ENCODE measurements around the gene ST8SIA5.

ST8SIA5 gene

DNA sequence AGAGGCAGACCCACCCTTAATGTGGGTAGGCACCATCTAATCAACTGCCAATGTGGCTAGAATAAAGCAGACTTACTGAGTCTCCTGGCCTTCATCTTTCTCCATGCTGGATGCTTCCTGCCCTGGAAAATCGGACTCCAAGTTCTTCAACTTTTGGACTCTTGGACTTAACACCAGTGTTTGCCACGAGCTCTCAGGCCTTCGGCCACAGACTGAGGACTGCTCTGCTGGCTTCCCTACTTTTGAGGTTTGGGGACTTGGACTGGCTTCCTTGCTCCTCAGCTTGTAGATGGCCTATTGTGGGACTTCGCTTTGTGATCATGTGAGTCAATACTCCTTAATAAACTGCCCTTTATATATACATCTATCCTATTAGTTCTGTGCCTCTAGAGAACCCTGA is 21.9 kb downstream of the ST8SIA5 start:
- Histone ChIP-seq H3K27ac (ENCODE audit: low read depth, low read length, poor library complexity, severe bottlenecking) (no peak overlapping the region), H4K20me1 (ENCODE audit: insufficient read depth, low read length) (no peaks in the 10 kb centered on the region), H3K27me3 (ENCODE audit: insufficient read depth, low read length) (no peaks in the 10 kb centered on the region; the same call in 1 of the 2 replicates), H2AFZ (ENCODE audit: low read length) (no peak overlapping the region), H3K36me3 (ENCODE audit: insufficient read depth, low read length) (no peaks in the 10 kb centered on the region; the same call in 1 of the 2 replicates), H3K9me2 (ENCODE audit: low read depth, low read length) (no peaks in the 10 kb centered on the region), H3K4me1 (ENCODE audit: insufficient read depth, low read length, severe bottlenecking) (no peaks in the 10 kb centered on the region), H3K9me3 (ENCODE audit: low read length) (0 out of 2 replicates have a peak, but pooled peaks cover 2% of the 10 kb centered on the region), H3K4me2 (ENCODE audit: low read length) (no peak overlapping the region), H3K79me2 (ENCODE audit: insufficient read depth, low read length) (no peaks in the 10 kb centered on the region), H3K9ac (ENCODE audit: low read length) (no peak overlapping the region), H3K4me3 (ENCODE audit: low read depth, low read length, poor library complexity, severe bottlenecking) (no peak overlapping the region), H3F3A (ENCODE audit: insufficient read depth, low read length) (no peaks in the 10 kb centered on the region)
- TF ChIP-seq, protein P1, sequence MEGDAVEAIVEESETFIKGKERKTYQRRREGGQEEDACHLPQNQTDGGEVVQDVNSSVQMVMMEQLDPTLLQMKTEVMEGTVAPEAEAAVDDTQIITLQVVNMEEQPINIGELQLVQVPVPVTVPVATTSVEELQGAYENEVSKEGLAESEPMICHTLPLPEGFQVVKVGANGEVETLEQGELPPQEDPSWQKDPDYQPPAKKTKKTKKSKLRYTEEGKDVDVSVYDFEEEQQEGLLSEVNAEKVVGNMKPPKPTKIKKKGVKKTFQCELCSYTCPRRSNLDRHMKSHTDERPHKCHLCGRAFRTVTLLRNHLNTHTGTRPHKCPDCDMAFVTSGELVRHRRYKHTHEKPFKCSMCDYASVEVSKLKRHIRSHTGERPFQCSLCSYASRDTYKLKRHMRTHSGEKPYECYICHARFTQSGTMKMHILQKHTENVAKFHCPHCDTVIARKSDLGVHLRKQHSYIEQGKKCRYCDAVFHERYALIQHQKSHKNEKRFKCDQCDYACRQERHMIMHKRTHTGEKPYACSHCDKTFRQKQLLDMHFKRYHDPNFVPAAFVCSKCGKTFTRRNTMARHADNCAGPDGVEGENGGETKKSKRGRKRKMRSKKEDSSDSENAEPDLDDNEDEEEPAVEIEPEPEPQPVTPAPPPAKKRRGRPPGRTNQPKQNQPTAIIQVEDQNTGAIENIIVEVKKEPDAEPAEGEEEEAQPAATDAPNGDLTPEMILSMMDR (IDR thresholded peaks at IDR 0.05; ENCODE audit: low read length) = no peak
- TF ChIP-seq EZH2 (IDR thresholded peaks at IDR 0.05; ENCODE audit: borderline replicate concordance, low read length) = no peak

DNA sequence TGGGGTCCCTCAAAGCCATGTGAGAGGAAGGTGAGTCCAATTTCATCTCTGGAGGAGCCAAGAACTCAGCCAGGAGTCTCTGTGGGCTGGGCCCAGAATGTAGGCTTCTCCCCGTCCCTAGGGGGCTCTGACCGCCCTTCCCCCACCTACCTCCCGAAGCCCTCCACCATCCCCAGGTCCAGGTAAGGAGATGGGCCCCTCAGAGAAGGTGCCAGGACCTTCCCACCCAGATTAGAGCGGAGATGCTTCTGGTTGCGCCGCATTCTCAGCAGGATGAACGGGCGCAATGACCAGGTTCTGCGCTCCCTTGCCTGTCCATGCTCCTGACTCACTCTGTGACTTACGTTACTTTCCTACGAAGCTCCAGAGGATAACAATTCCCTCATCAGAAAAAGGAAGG is 23.0 kb downstream of the ST8SIA5 start:
- TF ChIP-seq EZH2 (IDR thresholded peaks at IDR 0.05; ENCODE audit: borderline replicate concordance, low read length) = no peak
- TF ChIP-seq, protein P1 (IDR thresholded peaks at IDR 0.05; ENCODE audit: low read length) = no peak
- H3K9me3 ChIP-seq (ENCODE audit: low read length) = 0 out of 2 replicates have a peak, but pooled peaks cover 2% of the 10 kb centered on the region
- H3K9ac ChIP-seq (ENCODE audit: low read length) = no peak overlapping the region
- no peaks in the 10 kb centered on the region for H3K9me2 ChIP-seq (ENCODE audit: low read depth, low read length)
- no peaks in the 10 kb centered on the region; the same call in 1 of the 2 replicates for H3K36me3 ChIP-seq (ENCODE audit: insufficient read depth, low read length)
- H4K20me1 ChIP-seq (ENCODE audit: insufficient read depth, low read length) = no peaks in the 10 kb centered on the region
- no peak overlapping the region for H3K4me2 ChIP-seq (ENCODE audit: low read length)
- H2AFZ ChIP-seq (ENCODE audit: low read length) = no peak overlapping the region
- H3K79me2 ChIP-seq (ENCODE audit: insufficient read depth, low read length) = no peaks in the 10 kb centered on the region
- H3K4me1 ChIP-seq (ENCODE audit: insufficient read depth, low read length, severe bottlenecking) = no peaks in the 10 kb centered on the region
- no peak overlapping the region for H3K27ac ChIP-seq (ENCODE audit: low read depth, low read length, poor library complexity, severe bottlenecking)
- H3K4me3 ChIP-seq (ENCODE audit: low read depth, low read length, poor library complexity, severe bottlenecking) = no peak overlapping the region
- H3F3A ChIP-seq (ENCODE audit: insufficient read depth, low read length) = no peaks in the 10 kb centered on the region
- no peaks in the 10 kb centered on the region; the same call in 1 of the 2 replicates for H3K27me3 ChIP-seq (ENCODE audit: insufficient read depth, low read length)

DNA sequence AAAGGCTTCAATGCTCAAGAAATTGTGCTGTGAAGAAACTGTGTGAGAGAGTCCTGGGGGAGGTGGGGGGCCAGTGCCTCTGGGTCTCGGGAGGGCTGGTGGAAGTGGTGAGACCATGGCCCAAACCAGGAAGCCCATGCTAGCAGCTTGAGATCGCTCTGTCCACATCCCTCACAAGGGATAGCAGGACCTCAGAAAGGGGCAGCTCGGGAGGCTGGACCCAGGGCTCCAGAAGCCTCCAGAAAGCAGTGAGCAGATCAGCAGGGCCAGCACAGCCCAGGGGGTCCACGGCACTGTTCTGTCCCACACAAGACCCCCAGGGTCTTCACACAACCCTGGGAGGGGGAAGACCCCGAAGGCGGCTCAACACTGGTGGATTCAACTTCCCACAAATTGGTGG is 24.1 kb downstream of the ST8SIA5 start:
- Histone ChIP-seq H3K4me1 (ENCODE audit: insufficient read depth, low read length, severe bottlenecking) (no peaks in the 10 kb centered on the region), H3K9me2 (ENCODE audit: low read depth, low read length) (no peaks in the 10 kb centered on the region), H3K9ac (ENCODE audit: low read length) (no peak overlapping the region), H3K79me2 (ENCODE audit: insufficient read depth, low read length) (no peaks in the 10 kb centered on the region), H3F3A (ENCODE audit: insufficient read depth, low read length) (no peaks in the 10 kb centered on the region), H3K27ac (ENCODE audit: low read depth, low read length, poor library complexity, severe bottlenecking) (no peak overlapping the region), H3K9me3 (ENCODE audit: low read length) (0 out of 2 replicates have a peak, but pooled peaks cover 2% of the 10 kb centered on the region), H3K4me2 (ENCODE audit: low read length) (no peak overlapping the region), H3K36me3 (ENCODE audit: insufficient read depth, low read length) (no peaks in the 10 kb centered on the region; the same call in 1 of the 2 replicates), H3K4me3 (ENCODE audit: low read depth, low read length, poor library complexity, severe bottlenecking) (no peak overlapping the region), H3K27me3 (ENCODE audit: insufficient read depth, low read length) (no peaks in the 10 kb centered on the region; the same call in 1 of the 2 replicates), H4K20me1 (ENCODE audit: insufficient read depth, low read length) (no peaks in the 10 kb centered on the region), H2AFZ (ENCODE audit: low read length) (no peak overlapping the region)
- no peak for TF ChIP-seq EZH2 (IDR thresholded peaks at IDR 0.05; ENCODE audit: borderline replicate concordance, low read length)
- TF ChIP-seq, protein P1 (IDR thresholded peaks at IDR 0.05; ENCODE audit: low read length) = no peak

Data from OCI-LY1 (cell line).